ENCODE measurements around the gene SPOCK1.

DNA sequence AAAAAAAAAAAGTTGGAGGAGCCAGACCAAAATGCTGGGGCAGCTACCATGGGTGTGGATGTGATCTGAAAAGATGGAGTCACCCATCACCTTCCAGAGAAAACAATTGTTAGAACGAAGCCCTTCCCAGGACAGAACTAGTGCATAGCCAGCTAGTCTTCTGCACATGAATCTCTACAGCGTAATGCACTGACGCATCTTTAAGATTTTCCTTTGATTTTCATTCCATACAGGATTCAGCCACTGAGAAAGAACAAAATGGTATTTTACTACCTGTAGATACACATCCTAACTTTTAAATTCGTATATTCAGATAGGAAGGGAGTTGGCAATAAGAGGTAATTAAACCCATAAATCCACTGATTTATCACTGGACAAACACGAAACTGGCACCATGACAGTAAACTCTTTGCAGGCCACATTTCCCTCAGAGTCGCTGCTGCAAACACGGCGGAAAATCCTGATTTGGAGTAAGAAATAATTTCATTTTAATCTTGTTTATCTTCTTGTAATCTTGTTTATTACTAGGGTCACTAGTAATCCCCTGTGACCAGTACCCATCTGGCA is 206.6 kb downstream of the SPOCK1 start:
- no peak for TF ChIP-seq EZH2 (IDR thresholded peaks at IDR 0.05; ENCODE audit: low read length, unreplicated experiment)
- TF ChIP-seq, protein P1, sequence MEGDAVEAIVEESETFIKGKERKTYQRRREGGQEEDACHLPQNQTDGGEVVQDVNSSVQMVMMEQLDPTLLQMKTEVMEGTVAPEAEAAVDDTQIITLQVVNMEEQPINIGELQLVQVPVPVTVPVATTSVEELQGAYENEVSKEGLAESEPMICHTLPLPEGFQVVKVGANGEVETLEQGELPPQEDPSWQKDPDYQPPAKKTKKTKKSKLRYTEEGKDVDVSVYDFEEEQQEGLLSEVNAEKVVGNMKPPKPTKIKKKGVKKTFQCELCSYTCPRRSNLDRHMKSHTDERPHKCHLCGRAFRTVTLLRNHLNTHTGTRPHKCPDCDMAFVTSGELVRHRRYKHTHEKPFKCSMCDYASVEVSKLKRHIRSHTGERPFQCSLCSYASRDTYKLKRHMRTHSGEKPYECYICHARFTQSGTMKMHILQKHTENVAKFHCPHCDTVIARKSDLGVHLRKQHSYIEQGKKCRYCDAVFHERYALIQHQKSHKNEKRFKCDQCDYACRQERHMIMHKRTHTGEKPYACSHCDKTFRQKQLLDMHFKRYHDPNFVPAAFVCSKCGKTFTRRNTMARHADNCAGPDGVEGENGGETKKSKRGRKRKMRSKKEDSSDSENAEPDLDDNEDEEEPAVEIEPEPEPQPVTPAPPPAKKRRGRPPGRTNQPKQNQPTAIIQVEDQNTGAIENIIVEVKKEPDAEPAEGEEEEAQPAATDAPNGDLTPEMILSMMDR (conservative IDR thresholded peaks at IDR 0.05; ENCODE audit: low read depth, low read length) = no peak
